HG02943 (cell line): ENCODE data around the gene DUSP3.

ENCODE experiments used
- ATAC-seq: cut with Tn5 transposase; IDR thresholded peaks from one replicate; pipeline ENCODE4 v1.9.1; 2021; ENCODE audit warnings: mild to moderate bottlenecking, low read depth, moderate library complexity; ENCODE audit not compliant: unreplicated experiment

DUSP3 gene

DNA sequence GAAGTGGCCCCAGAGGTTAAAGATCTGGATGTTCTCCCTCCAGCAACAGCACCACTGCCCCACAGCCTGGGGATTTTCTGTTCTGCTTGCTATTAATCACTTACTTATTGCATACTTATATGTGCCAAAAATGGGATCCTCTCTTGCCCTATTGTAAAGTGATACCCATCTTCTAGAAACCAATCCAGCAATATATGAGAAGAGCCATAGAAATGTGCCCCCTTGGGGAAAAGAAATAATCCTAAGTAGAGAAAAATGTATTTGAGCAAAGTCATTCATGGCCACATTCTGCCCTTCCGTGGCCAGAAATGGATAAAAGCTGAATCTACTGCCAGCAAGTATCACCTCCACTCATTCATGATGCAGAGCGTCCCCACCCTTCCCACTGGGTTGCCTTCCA, 41.1 kb downstream of the DUSP3 start:
- no peak for ATAC-seq

- ATAC-seq, result no peak
These were observed 42.4 kb downstream of the DUSP3 start for GRCh38 chr17:43736389-43736788.

- no peak for ATAC-seq
These were observed 44.4 kb downstream of the DUSP3 start for GRCh38 chr17:43734376-43734775.

GRCh38 chr17:43733956-43734355, 44.8 kb downstream of the DUSP3 start:
- no peak for ATAC-seq

- ATAC-seq, result no peak
These were observed 45.8 kb downstream of the DUSP3 start for GRCh38 chr17:43732958-43733357.

DNA sequence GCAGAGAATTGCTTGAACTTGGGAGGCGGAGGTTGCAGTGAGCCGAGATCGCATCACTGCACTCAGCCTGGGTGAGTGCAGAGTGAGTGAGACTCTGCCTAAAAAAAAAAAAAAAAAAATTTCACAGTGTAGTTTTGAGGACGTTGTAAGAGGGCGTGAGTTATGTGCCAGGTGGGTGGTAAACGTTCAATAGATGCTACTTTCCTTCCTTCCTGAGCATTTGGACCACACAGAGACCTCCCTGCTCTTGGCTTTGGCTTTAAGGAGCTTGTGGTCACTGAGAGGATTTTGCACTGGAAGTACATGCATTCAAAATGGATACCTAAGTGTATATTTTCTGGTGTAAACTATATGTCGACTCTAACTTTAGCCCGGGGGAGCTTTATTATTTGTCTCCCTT, 50.7 kb downstream of the DUSP3 start:
- no peak for ATAC-seq

- no peak for ATAC-seq
These were observed 54.9 kb downstream of the DUSP3 start for GRCh38 chr17:43723697-43724359.

DNA sequence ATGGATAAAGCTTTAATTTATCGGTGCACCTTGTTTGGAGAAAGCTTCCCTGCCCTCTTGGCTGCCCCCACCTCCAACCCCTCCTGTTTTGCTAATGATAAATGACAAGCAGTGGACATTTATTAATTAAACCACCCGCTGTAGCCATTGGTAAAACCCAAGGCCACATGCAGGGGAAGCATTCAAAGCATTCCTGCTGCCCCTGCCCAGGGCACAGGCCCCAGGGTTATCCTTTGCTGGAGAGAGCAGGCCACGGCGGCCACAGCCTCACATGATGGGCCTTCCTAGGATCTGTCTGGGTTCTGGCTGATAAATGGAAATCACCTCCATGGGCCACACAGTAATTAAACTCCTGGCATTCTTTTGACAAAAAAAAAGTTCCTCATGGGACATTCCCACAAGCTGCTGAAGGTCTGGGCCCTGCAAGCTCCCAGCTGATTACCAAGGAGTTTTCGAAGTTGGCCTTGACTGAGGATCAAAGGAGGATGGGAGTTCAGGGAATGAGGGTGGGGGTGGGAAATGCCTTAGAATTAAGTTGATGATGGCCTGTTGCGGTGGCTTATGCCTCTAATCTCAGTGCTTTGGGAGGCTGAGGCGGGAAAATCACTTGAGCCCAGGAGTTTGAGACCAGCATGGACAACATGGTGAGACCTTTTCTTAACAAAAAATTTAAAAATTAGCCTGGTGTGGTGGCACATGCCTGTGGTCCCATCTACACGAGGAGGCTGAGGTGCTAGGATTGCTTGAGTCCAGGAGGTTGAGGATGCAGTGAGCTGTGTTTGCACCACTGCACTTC, 55.7 kb downstream of the DUSP3 start:
- ATAC-seq, result no peak

- ATAC-seq, result no peak
These were observed 56.5 kb downstream of the DUSP3 start for GRCh38 chr17:43722269-43722619.

- no peak for ATAC-seq
These were observed 57.1 kb downstream of the DUSP3 start for GRCh38 chr17:43721537-43722268.

- ATAC-seq, result peak; percentile 63
These were observed 58.3 kb downstream of the DUSP3 start for GRCh38 chr17:43720311-43721060.

DNA sequence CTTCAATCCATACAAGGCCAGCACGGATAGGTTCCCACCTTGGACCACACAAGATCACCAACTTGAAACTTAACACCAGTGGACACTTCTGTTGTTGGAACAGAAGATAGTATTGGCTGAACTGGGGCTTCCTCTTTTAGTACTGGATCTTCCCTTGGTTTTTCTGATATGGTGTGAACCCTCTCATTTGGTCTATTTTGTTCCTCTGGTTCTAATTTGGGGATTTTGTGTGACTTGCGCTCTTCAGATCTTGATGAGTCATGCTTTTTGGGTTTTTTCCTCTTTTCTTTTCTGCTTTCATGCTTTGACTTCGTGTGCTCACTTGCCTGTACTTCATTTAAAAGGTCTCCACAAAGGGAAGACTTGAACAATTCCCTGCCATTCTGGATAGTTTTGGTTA, 59.2 kb downstream of the DUSP3 start:
- no peak for ATAC-seq

GRCh38 chr17:43718544-43718943, 60.2 kb downstream of the DUSP3 start:
- no peak for ATAC-seq

- no peak for ATAC-seq
These were observed 60.9 kb downstream of the DUSP3 start for GRCh38 chr17:43717913-43718312.
